OCI-LY1 (cell line): ENCODE data around the gene TPCN2.

ENCODE experiments used
- H2AFZ ChIP-seq: fragments of 200-600 bp; sonication (generic), shearing (Covaris generic); 2 replicates; pipeline ENCODE4 v1.6.0; 2014; ENCODE audit warnings: antibody characterized with exemption, mild to moderate bottlenecking, low read length
- H3F3A ChIP-seq: fragments of 200-600 bp; sonication (generic), shearing (Covaris generic); 2 replicates; pipeline ENCODE4 v1.6.0; 2014; ENCODE audit warnings: mild to moderate bottlenecking, antibody characterized with exemption, low read length, moderate library complexity; ENCODE audit not compliant: insufficient read depth
- H3K27ac ChIP-seq: fragments of 200-600 bp; sonication (generic); 2 replicates; pipeline ENCODE4 v1.5.1; 2014; ENCODE audit warnings: low read length, mixed run types, mild to moderate bottlenecking, low read depth; ENCODE audit not compliant: poor library complexity, severe bottlenecking
- H3K27me3 ChIP-seq: fragments of 200-600 bp; sonication (generic); 2 replicates; pipeline ENCODE4 v1.6.0; 2014; ENCODE audit warnings: antibody characterized with exemption, mild to moderate bottlenecking, low read length, moderate library complexity; ENCODE audit not compliant: insufficient read depth
- H3K36me3 ChIP-seq: fragments of 200-600 bp; sonication (generic); 2 replicates; pipeline ENCODE4 v1.6.1; 2014; ENCODE audit warnings: mild to moderate bottlenecking, antibody characterized with exemption, low read length, moderate library complexity, mixed read lengths; ENCODE audit not compliant: insufficient read depth
- H3K4me1 ChIP-seq: fragments of 200-600 bp; sonication (generic); 2 replicates; pipeline ENCODE4 v1.5.1; 2014; ENCODE audit warnings: mild to moderate bottlenecking, low read length, moderate library complexity; ENCODE audit not compliant: insufficient read depth, severe bottlenecking
- H3K4me2 ChIP-seq: fragments of 200-600 bp; sonication (generic), shearing (Covaris generic); 2 replicates; pipeline ENCODE4 v1.6.1; 2014; ENCODE audit warnings: low read length
- H3K4me3 ChIP-seq: fragments of 200-600 bp; sonication (generic); 2 replicates; pipeline ENCODE4 v1.5.1; 2014; ENCODE audit warnings: low read length, low read depth, mild to moderate bottlenecking, mixed read lengths; ENCODE audit not compliant: poor library complexity, severe bottlenecking
- H3K79me2 ChIP-seq: fragments of 200-600 bp; shearing (Covaris generic); 2 replicates; pipeline ENCODE4 v1.6.1; 2016; ENCODE audit warnings: mixed run types, low read length, mixed read lengths; ENCODE audit not compliant: insufficient read depth
- H3K9ac ChIP-seq: fragments of 200-600 bp; sonication (generic), shearing (Covaris generic); 2 replicates; pipeline ENCODE4 v1.6.1; 2014; ENCODE audit warnings: mild to moderate bottlenecking, low read length, mixed read lengths
- H3K9me2 ChIP-seq: fragments of 200-600 bp; sonication (generic), shearing (Covaris generic); 2 replicates; pipeline ENCODE4 v1.6.1; 2014; ENCODE audit warnings: low read depth, mild to moderate bottlenecking, low read length, mixed read lengths
- H3K9me3 ChIP-seq: fragments of 200-600 bp; shearing (Covaris generic); 2 replicates; pipeline ENCODE4 v1.6.1; 2014; ENCODE audit warnings: low read length, mixed read lengths
- H4K20me1 ChIP-seq: fragments of 200-600 bp; sonication (generic), shearing (Covaris generic); 2 replicates; pipeline ENCODE4 v1.6.0; 2016; ENCODE audit warnings: mild to moderate bottlenecking, low read length; ENCODE audit not compliant: insufficient read depth
- EZH2 ChIP-seq: fragments of 200-600 bp; sonication (generic), shearing (Covaris generic); IDR thresholded peaks from 2 replicates; pipeline ENCODE4 v1.8.0; 2017; ENCODE audit warnings: borderline replicate concordance, mixed run types, mild to moderate bottlenecking, antibody characterized with exemption, low read length, moderate library complexity, mixed read lengths
- TF ChIP-seq, protein P1 (sequence below): fragments of 200-600 bp; sonication (generic), shearing (Covaris generic); IDR thresholded peaks from 2 replicates; pipeline ENCODE4 v1.5.1; 2017; ENCODE audit warnings: mild to moderate bottlenecking, antibody characterized with exemption, low read length, moderate library complexity, mixed read lengths

Gene TPCN2

GRCh38 chr11:69173925-69174581 is 125.3 kb downstream of the TPCN2 start:
- Histone ChIP-seq H3K79me2 (no peaks in the 10 kb centered on the region), H3F3A (no peaks in the 10 kb centered on the region), H3K36me3 (no peaks in the 10 kb centered on the region), H3K9ac (no peak overlapping the region), H4K20me1 (no peaks in the 10 kb centered on the region), H2AFZ (no peak overlapping the region), H3K9me2 (no peaks in the 10 kb centered on the region), H3K27me3 (no peaks in the 10 kb centered on the region; the same call in 1 of the 2 replicates), H3K9me3 (no peaks in the 10 kb centered on the region), H3K4me2 (no peak overlapping the region), H3K27ac (no peak overlapping the region), H3K4me3 (no peak overlapping the region), H3K4me1 (no peaks in the 10 kb centered on the region)
- TF ChIP-seq, protein P1, sequence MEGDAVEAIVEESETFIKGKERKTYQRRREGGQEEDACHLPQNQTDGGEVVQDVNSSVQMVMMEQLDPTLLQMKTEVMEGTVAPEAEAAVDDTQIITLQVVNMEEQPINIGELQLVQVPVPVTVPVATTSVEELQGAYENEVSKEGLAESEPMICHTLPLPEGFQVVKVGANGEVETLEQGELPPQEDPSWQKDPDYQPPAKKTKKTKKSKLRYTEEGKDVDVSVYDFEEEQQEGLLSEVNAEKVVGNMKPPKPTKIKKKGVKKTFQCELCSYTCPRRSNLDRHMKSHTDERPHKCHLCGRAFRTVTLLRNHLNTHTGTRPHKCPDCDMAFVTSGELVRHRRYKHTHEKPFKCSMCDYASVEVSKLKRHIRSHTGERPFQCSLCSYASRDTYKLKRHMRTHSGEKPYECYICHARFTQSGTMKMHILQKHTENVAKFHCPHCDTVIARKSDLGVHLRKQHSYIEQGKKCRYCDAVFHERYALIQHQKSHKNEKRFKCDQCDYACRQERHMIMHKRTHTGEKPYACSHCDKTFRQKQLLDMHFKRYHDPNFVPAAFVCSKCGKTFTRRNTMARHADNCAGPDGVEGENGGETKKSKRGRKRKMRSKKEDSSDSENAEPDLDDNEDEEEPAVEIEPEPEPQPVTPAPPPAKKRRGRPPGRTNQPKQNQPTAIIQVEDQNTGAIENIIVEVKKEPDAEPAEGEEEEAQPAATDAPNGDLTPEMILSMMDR = no peak
- TF ChIP-seq EZH2 = no peak

- TF ChIP-seq, protein P1 = no peak
- no peak for TF ChIP-seq EZH2
Observed at GRCh38 chr11:69174841-69175240, 126.1 kb downstream of the TPCN2 start.

DNA sequence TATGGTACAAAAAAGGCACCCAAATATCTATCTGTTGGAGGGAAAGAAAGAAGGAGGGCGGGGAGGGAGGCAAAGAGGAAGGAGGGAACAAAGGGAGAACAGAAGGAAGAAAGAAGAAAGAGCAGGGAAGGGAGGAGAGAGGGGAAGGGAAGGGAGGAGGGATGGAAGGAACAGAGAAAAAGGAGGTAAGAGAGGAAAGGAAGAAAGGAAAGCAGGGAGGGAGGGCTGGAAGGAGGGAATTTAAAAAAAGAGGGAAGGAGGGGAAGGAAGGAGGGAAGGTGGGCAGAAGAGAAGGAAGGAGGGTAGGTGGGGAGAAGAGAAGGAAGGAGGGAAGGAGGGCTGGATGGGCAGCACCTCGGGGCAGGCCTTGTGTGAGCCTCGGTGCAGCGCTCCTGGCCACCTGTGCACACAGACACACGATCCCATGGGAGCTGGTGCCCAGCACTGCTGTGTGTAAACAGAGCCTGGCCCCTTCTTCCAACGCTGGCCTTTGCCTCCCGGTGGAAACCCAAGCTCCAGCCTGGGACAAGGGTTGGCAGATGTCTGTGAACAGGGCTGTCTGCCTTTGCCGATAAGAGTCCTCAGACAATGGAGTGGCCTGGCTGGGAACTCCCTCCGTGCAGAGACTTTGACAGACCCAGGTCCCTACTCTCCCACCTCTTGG is 130.2 kb downstream of the TPCN2 start:
- Histone ChIP-seq H2AFZ (no peak overlapping the region), H3K9ac (no peak overlapping the region), H3K9me3 (no peaks in the 10 kb centered on the region), H3K4me3 (no peak overlapping the region), H3F3A (no peaks in the 10 kb centered on the region), H4K20me1 (no peaks in the 10 kb centered on the region), H3K9me2 (no peaks in the 10 kb centered on the region), H3K4me1 (no peaks in the 10 kb centered on the region), H3K79me2 (no peaks in the 10 kb centered on the region), H3K27ac (no peak overlapping the region), H3K4me2 (no peak overlapping the region), H3K27me3 (no peaks in the 10 kb centered on the region; the same call in 1 of the 2 replicates), H3K36me3 (no peaks in the 10 kb centered on the region)
- TF ChIP-seq EZH2 = no peak
- TF ChIP-seq, protein P1 = no peak

More at GRCh38 chr11:69174841-69175240, 126.1 kb downstream of the TPCN2 start:
- no peaks in the 10 kb centered on the region for H3K79me2 ChIP-seq
- H2AFZ ChIP-seq = no peak overlapping the region
- no peaks in the 10 kb centered on the region for H3K36me3 ChIP-seq
- no peaks in the 10 kb centered on the region for H3F3A ChIP-seq
- no peaks in the 10 kb centered on the region; the same call in 1 of the 2 replicates for H3K27me3 ChIP-seq
- H3K4me3 ChIP-seq = no peak overlapping the region
- no peak overlapping the region for H3K4me2 ChIP-seq
- no peaks in the 10 kb centered on the region for H4K20me1 ChIP-seq
- no peaks in the 10 kb centered on the region for H3K9me3 ChIP-seq
- H3K27ac ChIP-seq = no peak overlapping the region
- H3K9me2 ChIP-seq = no peaks in the 10 kb centered on the region
- no peak overlapping the region for H3K9ac ChIP-seq
- H3K4me1 ChIP-seq = no peaks in the 10 kb centered on the region
